GM21786 (cell line): ENCODE data around the gene TRPM6.

Experiments used
- ATAC-seq: cut with Tn5 transposase; IDR thresholded peaks from one replicate; pipeline ENCODE4 v1.9.1; 2021; ENCODE audit not compliant: unreplicated experiment

The TRPM6 gene

GRCh38 chr9:74726581-74726980, 161.1 kb downstream of the TRPM6 start:
- ATAC-seq: no peak

- no peak for ATAC-seq
Measured at GRCh38 chr9:74724317-74724716, 163.4 kb downstream of the TRPM6 start.

- no peak for ATAC-seq
Measured at GRCh38 chr9:74721696-74722660, 165.7 kb downstream of the TRPM6 start.

- no peak for ATAC-seq
Measured at GRCh38 chr9:74719306-74719705, 168.4 kb downstream of the TRPM6 start.

GRCh38 chr9:74718709-74719108, 169.0 kb downstream of the TRPM6 start:
- ATAC-seq: no peak

- no peak for ATAC-seq
Measured at GRCh38 chr9:74711341-74711740, 176.4 kb downstream of the TRPM6 start.

GRCh38 chr9:74697535-74697934, 190.2 kb downstream of the TRPM6 start:
- no peak for ATAC-seq

GRCh38 chr9:74696520-74696919, 191.2 kb downstream of the TRPM6 start:
- no peak for ATAC-seq

GRCh38 chr9:74691058-74691457, 196.7 kb downstream of the TRPM6 start:
- no peak for ATAC-seq

- no peak for ATAC-seq
Measured at GRCh38 chr9:74683322-74683721, 204.4 kb downstream of the TRPM6 start.

- ATAC-seq: no peak
Measured at GRCh38 chr9:74681906-74682305, 205.8 kb downstream of the TRPM6 start.

GRCh38 chr9:74674077-74674476, 213.6 kb downstream of the TRPM6 start:
- no peak for ATAC-seq
